Heart left ventricle (tissue), 16 donors: Measurements from ENCODE around the gene GREB1. TPM values are rescaled to one million over a fixed set of nuclear protein-coding genes. Genes with fewer than 3 reads are reported as not detected.

Experiments
- ATAC-seq, 4 donors: fragments of 200-7000 bp; cut with Tn5 transposase; one replicate each; pipeline ENCODE4 v1.9.1; 2020 to 2022; ENCODE audit warnings: moderate library complexity in 4 of 4, mild to moderate bottlenecking in 3 of 4, moderate number of reproducible peaks in 1 of 4
- DNase-seq, 5 donors: peaks; one replicate each; pipeline ENCODE4 v3.0.0-alpha.2; 2020
- H3K27ac ChIP-seq, 12 donors: fragments of 200-600 bp; sonication (generic) in 4 of 12; one replicate each; pipeline versions ENCODE4 v1.5.0 to v1.8.0; 2016 to 2022; ENCODE audit warnings: mild to moderate bottlenecking in 2 of 12
- H3K27me3 ChIP-seq, 9 donors: fragments of 200-600 bp; sonication (generic) in 2 of 9; one replicate each; pipeline versions ENCODE4 v1.5.1 to v1.8.0; 2016 to 2022; ENCODE audit warnings: mild to moderate bottlenecking in 3 of 9
- H3K36me3 ChIP-seq, 9 donors: fragments of 200-600 bp; sonication (generic) in 2 of 9; one replicate each; pipeline versions ENCODE4 v1.5.0 to v1.8.0; 2018 to 2022; ENCODE audit warnings: mild to moderate bottlenecking in 2 of 9
- H3K4me1 ChIP-seq, 12 donors: fragments of 200-600 bp; sonication (generic) in 4 of 12; one replicate each; pipeline versions ENCODE4 v1.5.0 to v1.8.0; 2016 to 2022; ENCODE audit warnings: mild to moderate bottlenecking in 3 of 12
- H3K4me3 ChIP-seq, 12 donors: fragments of 200-600 bp; sonication (generic) in 4 of 12; one replicate each; pipeline versions ENCODE4 v1.5.0 to v1.8.0; 2017 to 2022; ENCODE audit warnings: mild to moderate bottlenecking in 9 of 12, moderate library complexity in 4 of 12
- H3K9me3 ChIP-seq, 12 donors: fragments of 200-600 bp; sonication (generic) in 4 of 12; one replicate each; pipeline versions ENCODE4 v1.5.0 to v1.8.0; 2016 to 2022; ENCODE audit warnings: mild to moderate bottlenecking in 1 of 12
- POLR2A ChIP-seq, 2 donors: fragments of 450-650 bp; IDR thresholded peaks; one replicate each; pipeline ENCODE4 v1.6.1; 2017; ENCODE audit warnings: antibody characterized with exemption in 2 of 2, mild to moderate bottlenecking in 2 of 2, moderate library complexity in 2 of 2
- WGBS, 4 donors: extraction: QIAGEN DNeasy Blood & Tissue Kit in 2 of 4; methylation state at CpG; one replicate each; pipeline versions ENCODE4 v1.1.5 to v1.1.7; 2013 to 2018; 5-methylcytosine and 5-hydroxymethylcytosine counted together
- intact Hi-C, 10 donors: fragments of 100-400 bp; cut with DNase I; formaldehyde crosslinking; loops; one replicate each; pipeline versions ENCODE4 v1.11.1 to v1.14.2; 2022
- polyA plus RNA-seq, 2 donors: library from polyadenylated mRNA; stranded (reverse); fragments of 200-250 nt; gene quantifications; one replicate each; pipeline ENCODE4 v1.2.3, GENCODE V29; 2013
- total RNA-seq, 9 donors: library from RNA; depleted of rRNA in 2 of 9; stranded (reverse); fragments of >200 nt in 2 of 9; fragmentation: NEBNext Ultra II Directional in 3 of 9; extraction: Animal tissue kit (Norgen Biotek cat#: 25700) in 3 of 9; gene quantifications; one replicate each; pipeline versions ENCODE4 v1.1.0 to v1.2.4, GENCODE V29; 2016 to 2023
- TF ChIP-seq, protein P1 (sequence below), 12 donors: fragments of 200-600 bp; sonication (generic) in 4 of 12; IDR thresholded peaks; one replicate each; pipeline versions ENCODE4 v1.5.0 to v1.8.0; 2018 to 2022; ENCODE audit warnings: antibody characterized with exemption in 12 of 12, mild to moderate bottlenecking in 5 of 12
- donor health status: ischemic (EF 13 %, LVEDD 7.1; RV severe dilation, severe dysfunction).
- donor health status: healthy with polysubstance abuse.
- donor health status: DM: no; HTN: yes; CAD: no.
- donor health status: DM: no; HTN: no; CAD: no.
- donor health status: ischemic (EF 25% LVEDD 6.9; RV normal size, moderate dysfunction).
- donor health status: ischemic (EF 25% LVEDD 5.7; RV mildly dilated, moderate dysfunction).
- donor health status: healthy.
- donor health status: DM: yes; HTN: yes; CAD: no.
- donor health status: ischemic (EF 35%, LVEDD 5.7; RV mildly dilated, moderate dysfunction).
- donor health status: nonischemic (EF 11% LVEDD 7.7; RV severe dilation, severe dysfunction).
- donor health status: DM: yes; HTN: yes; CAD: no.
- donor health status: PGD.
- donor health status: ischemic (EF 29% LVEDD 5.4; RV normal size, mild dysfunction).
- donor health status: nonischemic (EF 23%, LVEDD 6.1; RV moderate dilation, normal function).

The GREB1 gene
- total and polyA plus RNA-seq, 11 donors: 1.4 to 11.5 (median 5.6) TPM

DNA sequence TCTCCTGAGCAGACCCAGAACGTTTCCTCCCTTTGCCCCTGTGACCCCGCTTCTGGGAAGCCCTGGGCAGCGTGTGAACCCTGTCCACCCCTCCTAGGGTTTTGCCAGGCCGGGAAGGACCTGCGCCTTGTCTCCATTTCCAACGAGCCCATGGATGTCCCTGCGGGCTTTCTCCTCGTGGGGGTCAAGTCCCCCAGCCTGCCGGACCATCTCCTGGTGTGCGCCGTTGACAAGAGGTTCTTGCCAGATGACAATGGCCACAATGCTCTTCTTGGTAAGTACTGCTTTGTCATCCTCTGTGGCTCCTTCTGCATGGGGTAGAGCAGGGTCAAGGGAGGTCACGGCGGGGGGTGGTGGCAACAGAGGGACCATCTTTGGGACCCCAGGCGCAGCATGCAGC, 32.5 kb downstream of the GREB1 start:
- H3K4me3 ChIP-seq: no peak overlapping the region
- intact Hi-C loops: loop anchor here in 1 of 10 donors (5.0 kb wide), 1 partner anchor 69 kb away; no protein-coding TSS in a partner anchor
- H3K27me3 ChIP-seq: no peaks in the 10 kb centered on the region
- TF ChIP-seq, protein P1, sequence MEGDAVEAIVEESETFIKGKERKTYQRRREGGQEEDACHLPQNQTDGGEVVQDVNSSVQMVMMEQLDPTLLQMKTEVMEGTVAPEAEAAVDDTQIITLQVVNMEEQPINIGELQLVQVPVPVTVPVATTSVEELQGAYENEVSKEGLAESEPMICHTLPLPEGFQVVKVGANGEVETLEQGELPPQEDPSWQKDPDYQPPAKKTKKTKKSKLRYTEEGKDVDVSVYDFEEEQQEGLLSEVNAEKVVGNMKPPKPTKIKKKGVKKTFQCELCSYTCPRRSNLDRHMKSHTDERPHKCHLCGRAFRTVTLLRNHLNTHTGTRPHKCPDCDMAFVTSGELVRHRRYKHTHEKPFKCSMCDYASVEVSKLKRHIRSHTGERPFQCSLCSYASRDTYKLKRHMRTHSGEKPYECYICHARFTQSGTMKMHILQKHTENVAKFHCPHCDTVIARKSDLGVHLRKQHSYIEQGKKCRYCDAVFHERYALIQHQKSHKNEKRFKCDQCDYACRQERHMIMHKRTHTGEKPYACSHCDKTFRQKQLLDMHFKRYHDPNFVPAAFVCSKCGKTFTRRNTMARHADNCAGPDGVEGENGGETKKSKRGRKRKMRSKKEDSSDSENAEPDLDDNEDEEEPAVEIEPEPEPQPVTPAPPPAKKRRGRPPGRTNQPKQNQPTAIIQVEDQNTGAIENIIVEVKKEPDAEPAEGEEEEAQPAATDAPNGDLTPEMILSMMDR (IDR thresholded peaks at IDR 0.05): no peak
- TF ChIP-seq POLR2A (IDR thresholded peaks at IDR 0.05): no peak
- H3K4me1 ChIP-seq: no peaks in the 10 kb centered on the region
- H3K9me3 ChIP-seq: no peaks in the 10 kb centered on the region
- 88 to 93% (median 91%) methylated on average over 14 of the region's 14 CpGs for WGBS, 4 donors
- H3K36me3 ChIP-seq: no peaks in the 10 kb centered on the region
- H3K27ac ChIP-seq: no peak overlapping the region
- DNase-seq (no peak), ATAC-seq (no peak)

- TF ChIP-seq, protein P1 (IDR thresholded peaks at IDR 0.05): no peak
- no peak for TF ChIP-seq POLR2A (IDR thresholded peaks at IDR 0.05)
- no peak for ATAC-seq
- 93 to 95% (median 94%) methylated on average over 8 of the region's 8 CpGs for WGBS, 4 donors
- H3K36me3 ChIP-seq: no peaks in the 10 kb centered on the region
- H3K4me1 ChIP-seq: no peaks in the 10 kb centered on the region
- intact Hi-C loops: loop anchor here in 1 of 10 donors (5.0 kb wide), 1 partner anchor 70 kb away; no protein-coding TSS in a partner anchor
- no peak overlapping the region for H3K4me3 ChIP-seq
- no peak for DNase-seq
- no peaks in the 10 kb centered on the region for H3K27me3 ChIP-seq
- no peak overlapping the region for H3K27ac ChIP-seq
- no peaks in the 10 kb centered on the region for H3K9me3 ChIP-seq
These were observed 33.8 kb downstream of the GREB1 start for GRCh38 chr2:11567631-11568031.

- no peak for ATAC-seq
- intact Hi-C loops: loop anchor here in 1 of 10 donors (5.0 kb wide), 1 partner anchor 71 kb away; no protein-coding TSS in a partner anchor
- TF ChIP-seq, protein P1 (IDR thresholded peaks at IDR 0.05): no peak
- no peak for TF ChIP-seq POLR2A (IDR thresholded peaks at IDR 0.05)
- no peak overlapping the region for H3K27ac ChIP-seq
- H3K4me1 ChIP-seq: no peaks in the 10 kb centered on the region
- H3K27me3 ChIP-seq: no peaks in the 10 kb centered on the region
- no peak for DNase-seq
- H3K36me3 ChIP-seq: no peaks in the 10 kb centered on the region
- no peak overlapping the region for H3K4me3 ChIP-seq
- H3K9me3 ChIP-seq: no peaks in the 10 kb centered on the region
- 90 to 93% (median 92%) methylated on average over 10 of the region's 10 CpGs for whole genome bisulfite sequencing, 4 donors
These were observed 34.6 kb downstream of the GREB1 start for GRCh38 chr2:11568436-11568835.

DNA sequence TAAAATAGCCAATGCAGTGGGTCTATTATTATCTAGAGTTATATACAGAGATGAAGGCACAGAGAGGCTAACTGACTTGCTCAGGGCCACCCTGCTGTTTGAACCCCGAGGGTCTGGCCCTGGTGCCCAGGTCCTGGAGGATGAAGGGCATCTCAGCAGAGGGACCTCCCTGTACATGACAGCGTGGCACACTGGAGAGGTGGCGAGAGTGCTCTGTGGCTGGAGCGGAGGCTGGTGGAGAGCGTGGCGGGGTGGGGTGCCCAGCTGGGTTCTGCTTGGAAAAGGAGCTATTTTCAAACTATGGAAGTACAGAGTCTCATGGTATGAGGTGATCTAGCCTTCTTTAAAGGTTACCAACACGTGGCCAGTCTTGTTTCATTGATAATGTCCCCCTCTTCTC, 35.8 kb downstream of the GREB1 start:
- TF ChIP-seq, protein P1 (IDR thresholded peaks at IDR 0.05): no peak
- no peak for TF ChIP-seq POLR2A (IDR thresholded peaks at IDR 0.05)
- DNase-seq (no peak), ATAC-seq (no peak)
- intact Hi-C loops: loop anchor here in 1 of 10 donors (5.0 kb wide), 1 partner anchor 72 kb away; no protein-coding TSS in a partner anchor
- Histone ChIP-seq H3K4me1 (no peaks in the 10 kb centered on the region), H3K27ac (no peak overlapping the region), H3K27me3 (no peaks in the 10 kb centered on the region), H3K36me3 (no peaks in the 10 kb centered on the region), H3K4me3 (no peak overlapping the region), H3K9me3 (no peaks in the 10 kb centered on the region)
- 96 to 97% (median 97%) methylated on average over 7 of the region's 7 CpGs for WGBS, 4 donors
